Lower leg skin (tissue), 4 donors: ENCODE results near the gene GNAT1. TPM values are rescaled to one million over a fixed set of nuclear protein-coding genes. Genes with fewer than 3 reads are reported as not detected.
A peak's percentile ranks its signal among the peaks of the same experiment; 100 is the strongest.

Experiments used
- DNase-seq, 2 donors: peaks; one replicate each; pipeline ENCODE4 v3.0.0-alpha.2; 2019; ENCODE audit warnings: low spot score in 2 of 2
- H3K4me3 ChIP-seq: fragments of 200-600 bp; sonication (generic); 2 replicates; pipeline ENCODE4 v1.5.1; 2017; ENCODE audit warnings: mild to moderate bottlenecking, low read depth; ENCODE audit not compliant: poor library complexity, severe bottlenecking
- CTCF ChIP-seq, 3 donors: fragments of 450-650 bp; IDR thresholded peaks; one replicate each; pipeline ENCODE4 v1.5.1; 2016; ENCODE audit warnings: antibody characterized with exemption in 3 of 3, mild to moderate bottlenecking in 3 of 3, moderate library complexity in 2 of 3
- POLR2A ChIP-seq, 2 donors: fragments of 450-650 bp; IDR thresholded peaks; one replicate each; pipeline ENCODE4 v1.6.1; 2016 to 2017; ENCODE audit warnings: antibody characterized with exemption in 2 of 2, mild to moderate bottlenecking in 1 of 2, moderate library complexity in 1 of 2
- WGBS, 2 donors: methylation state at CpG; one replicate each; pipeline ENCODE4 v1.1.5; 2018; 5-methylcytosine and 5-hydroxymethylcytosine counted together
- intact Hi-C: fragments of 100-400 bp; cut with DNase I; formaldehyde crosslinking; loops from one replicate; pipeline ENCODE4 v1.15.0; 2023; ENCODE audit warnings: low total_unique reads
- total RNA-seq, 4 donors: library from RNA; depleted of rRNA; stranded (reverse); fragments of >200 nt; gene quantifications; one replicate each; pipeline ENCODE4 v1.1.0, GENCODE V29; 2016

The GNAT1 gene
- total RNA-seq, 4 donors from 2014 or later = not detected

- intact Hi-C loops = no loop called here
- no peak for TF ChIP-seq POLR2A (IDR thresholded peaks at IDR 0.05)
- TF ChIP-seq CTCF (IDR thresholded peaks at IDR 0.05) = no peak
- no peak for DNase-seq
- WGBS, 2 donors = 41 to 52% methylated on average over 10 of the region's 10 CpGs
- no peak overlapping the region for H3K4me3 ChIP-seq
Observed at GRCh38 chr3:50158530-50159146, 32.8 kb upstream of the GNAT1 start.

GRCh38 chr3:50160561-50160983, 30.8 kb upstream of the GNAT1 start:
- no peak for TF ChIP-seq POLR2A (IDR thresholded peaks at IDR 0.05)
- TF ChIP-seq CTCF (IDR thresholded peaks at IDR 0.05) = no peak
- WGBS, 2 donors = 38 to 53% methylated on average over 5 to 7 of the region's 7 CpGs
- H3K4me3 ChIP-seq = no peak overlapping the region
- DNase-seq = no peak
- intact Hi-C loops = no loop called here

- no peak overlapping the region for H3K4me3 ChIP-seq
- 45 to 52% methylated on average over 13 of the region's 13 CpGs for WGBS, 2 donors
- no peak for TF ChIP-seq POLR2A (IDR thresholded peaks at IDR 0.05)
- TF ChIP-seq CTCF (IDR thresholded peaks at IDR 0.05) = no peak
- intact Hi-C loops = no loop called here
- peak in 1 of 2 donors; percentile 66 for DNase-seq
Observed at GRCh38 chr3:50161320-50161719, 30.1 kb upstream of the GNAT1 start.

GRCh38 chr3:50162034-50162883, 29.2 kb upstream of the GNAT1 start:
- H3K4me3 ChIP-seq = no peak overlapping the region
- TF ChIP-seq CTCF (IDR thresholded peaks at IDR 0.05) (no peak), POLR2A (IDR thresholded peaks at IDR 0.05) (no peak)
- intact Hi-C loops = no loop called here
- no peak for DNase-seq
- WGBS, 2 donors = 59 to 61% methylated on average over 5 of the region's 5 CpGs

GRCh38 chr3:50163572-50164455, 27.6 kb upstream of the GNAT1 start:
- 29 to 30% methylated on average over 8 of the region's 8 CpGs for WGBS, 2 donors
- intact Hi-C loops = no loop called here
- TF ChIP-seq POLR2A (IDR thresholded peaks at IDR 0.05) (no peak), CTCF (IDR thresholded peaks at IDR 0.05) (no peak)
- DNase-seq = peak; percentile 86 to 97
- no peak overlapping the region for H3K4me3 ChIP-seq
